H1 (cell line): ENCODE measurements around the gene RNF123. TPM values are rescaled to one million over a fixed set of nuclear protein-coding genes. Genes with fewer than 3 reads are reported as not detected.

Source experiments
- CTCF ChIA-PET: fragments of 300-600 bp; sonication (Branson Sonifier 250); formaldehyde crosslinking; loops from one replicate; lab custom pipeline; 2021; ENCODE audit not compliant: partially characterized antibody; lab: Charles Lee
- POLR2A ChIA-PET: fragments of 300-600 bp; sonication (Branson Sonifier 250); formaldehyde crosslinking; loops from one replicate; lab custom pipeline; 2021; ENCODE audit warnings: inconsistent platforms; ENCODE audit not compliant: partially characterized antibody; lab: Charles Lee
- DNase-seq, 2 experiments: peaks; one replicate each; pipeline versions ENCODE4 v3.0.0 to v3.0.0-alpha.2; 2010 to 2022; ENCODE audit warnings: low spot score in 2 of 2, low read depth in 1 of 2, mixed read lengths in 1 of 2
- FAIRE-seq: peaks from 2 replicates; lab custom pipeline; 2011; peaks lifted over from hg19 to GRCh38; lab: Jason Lieb, UNC
- H2AFZ ChIP-seq: 2 replicates; pipeline ENCODE4 v1.8.1; 2012; ENCODE audit warnings: low read length, inconsistent platforms
- H2AK5ac ChIP-seq: 2 replicates; pipeline ENCODE4 v1.6.1; 2013; ENCODE audit warnings: low read depth, low read length
- H2BK120ac ChIP-seq: replicated peaks from 2 replicates; pipeline ENCODE3; 2013; ENCODE audit warnings: low read depth, low read length, inconsistent platforms
- H2BK12ac ChIP-seq: 2 replicates; pipeline ENCODE4 v1.6.1; 2013; ENCODE audit warnings: low read depth, low read length
- H2BK15ac ChIP-seq: 2 replicates; pipeline ENCODE4 v1.6.1; 2013; ENCODE audit warnings: low read length
- H2BK20ac ChIP-seq: 2 replicates; pipeline ENCODE4 v1.6.1; 2013; ENCODE audit warnings: low read length
- H2BK5ac ChIP-seq: 2 replicates; pipeline ENCODE4 v1.6.1; 2013; ENCODE audit warnings: low read depth, low read length
- H3K14ac ChIP-seq: 2 replicates; pipeline ENCODE4 v1.6.1; 2013; ENCODE audit warnings: inconsistent platforms; ENCODE audit not compliant: insufficient read length
- H3K18ac ChIP-seq: 2 replicates; pipeline ENCODE4 v1.6.1; 2013; ENCODE audit warnings: low read length; ENCODE audit errors: extremely low read depth
- H3K23ac ChIP-seq: 2 replicates; pipeline ENCODE4 v1.6.1; 2013; ENCODE audit warnings: inconsistent platforms; ENCODE audit not compliant: insufficient read length
- H3K23me2 ChIP-seq: 2 replicates; pipeline ENCODE4 v1.6.1; 2013; ENCODE audit warnings: low read depth, low read length
- H3K27ac ChIP-seq: 2 replicates; pipeline ENCODE4 v1.6.1; 2011; ENCODE audit warnings: low read depth, low read length, inconsistent platforms
- H3K27me3 ChIP-seq, 4 experiments: replicated peaks in 1 of 4; 1 replicate in 1 of 4; 2 replicates in 3 of 4; pipeline versions ENCODE4 v1.6.1 to v1.8.1; 2011 to 2013; ENCODE audit warnings: low read length in 3 of 4, mild to moderate bottlenecking in 3 of 4, inconsistent platforms in 2 of 4, mixed read lengths in 2 of 4, moderate library complexity in 1 of 4; ENCODE audit not compliant: control insufficient read depth in 3 of 4, insufficient read depth in 3 of 4; ENCODE audit errors: extremely low read depth in 1 of 4
- H3K36me3 ChIP-seq, 4 experiments: 2 replicates each; pipeline versions ENCODE4 v1.6.1 to v1.8.1; 2011 to 2013; ENCODE audit warnings: mild to moderate bottlenecking in 4 of 4, low read length in 3 of 4, moderate library complexity in 2 of 4, control low read depth in 1 of 4, inconsistent platforms in 1 of 4; ENCODE audit not compliant: insufficient read depth in 4 of 4, control insufficient read depth in 2 of 4
- H3K4ac ChIP-seq: replicated peaks from 2 replicates; pipeline ENCODE3; 2013; ENCODE audit warnings: low read length, low read depth, mixed read lengths, inconsistent platforms; ENCODE audit not compliant: insufficient read length
- H3K4me1 ChIP-seq, 4 experiments: replicated peaks in 1 of 4; 1 replicate in 1 of 4; 2 replicates in 3 of 4; pipeline versions ENCODE4 v1.6.1 to v1.8.1; 2011 to 2013; ENCODE audit warnings: low read length in 3 of 4, inconsistent platforms in 2 of 4, mixed read lengths in 1 of 4; ENCODE audit not compliant: insufficient read depth in 4 of 4, control insufficient read depth in 3 of 4
- H3K4me2 ChIP-seq, 2 experiments: 2 replicates each; pipeline versions ENCODE4 v1.6.1 to v1.8.1; 2011 to 2013; ENCODE audit warnings: low read depth in 2 of 2, low read length in 2 of 2, control low read depth in 1 of 2, inconsistent platforms in 1 of 2, mild to moderate bottlenecking in 1 of 2; ENCODE audit not compliant: insufficient read depth in 1 of 2
- H3K4me3 ChIP-seq, 4 experiments: fragments of 200-600, 300-600 bp in 1 of 4; sonication (generic), shearing (Covaris generic), sonication (Bioruptor Twin) in 1 of 4; 2 replicates each; pipeline versions ENCODE4 v1.5.1 to v1.8.1; 2011 to 2016; ENCODE audit warnings: low read length in 4 of 4, low read depth in 3 of 4, control low read depth in 2 of 4, inconsistent platforms in 2 of 4, mild to moderate bottlenecking in 2 of 4, mixed read lengths in 1 of 4, moderate library complexity in 1 of 4; ENCODE audit not compliant: insufficient read depth in 2 of 4; ENCODE audit errors: extremely low read depth in 1 of 4
- H3K56ac ChIP-seq: replicated peaks from 2 replicates; pipeline ENCODE3; 2013; ENCODE audit warnings: low read depth, mild to moderate bottlenecking, mixed read lengths, low read length, inconsistent platforms; ENCODE audit not compliant: insufficient read length
- H3K79me1 ChIP-seq: 2 replicates; pipeline ENCODE4 v1.6.1; 2013; ENCODE audit warnings: low read depth, low read length, control low read depth
- H3K79me2 ChIP-seq, 2 experiments: 2 replicates each; pipeline versions ENCODE4 v1.6.1 to v1.8.1; 2012 to 2013; ENCODE audit warnings: low read length in 2 of 2, mild to moderate bottlenecking in 2 of 2, inconsistent platforms in 1 of 2; ENCODE audit not compliant: insufficient read depth in 2 of 2, control insufficient read depth in 1 of 2
- H3K9ac ChIP-seq, 4 experiments: replicated peaks in 1 of 4; 1 replicate in 1 of 4; 2 replicates in 3 of 4; pipeline versions ENCODE4 v1.6.1 to v1.8.1; 2011 to 2013; ENCODE audit warnings: low read depth in 3 of 4, low read length in 3 of 4, control low read depth in 2 of 4, mild to moderate bottlenecking in 2 of 4, moderate library complexity in 2 of 4, inconsistent platforms in 1 of 4; ENCODE audit errors: extremely low read depth in 1 of 4
- H3K9me3 ChIP-seq, 2 experiments: 2 replicates each; pipeline versions ENCODE4 v1.6.1 to v1.8.1; 2012 to 2013; ENCODE audit warnings: mild to moderate bottlenecking in 2 of 2, moderate library complexity in 2 of 2, control low read depth in 1 of 2, inconsistent platforms in 1 of 2, low read depth in 1 of 2, low read length in 1 of 2, mixed read lengths in 1 of 2; ENCODE audit not compliant: insufficient read depth in 2 of 2
- H4K20me1 ChIP-seq, 2 experiments: replicated peaks in 1 of 2; 2 replicates each; pipeline versions ENCODE3 to v1.8.1; 2011 to 2013; ENCODE audit warnings: inconsistent platforms in 2 of 2, low read length in 2 of 2, mild to moderate bottlenecking in 1 of 2; ENCODE audit not compliant: insufficient read depth in 2 of 2, control insufficient read depth in 1 of 2
- H4K5ac ChIP-seq: 2 replicates; pipeline ENCODE4 v1.6.1; 2013; ENCODE audit warnings: low read length, low read depth, mixed read lengths, inconsistent platforms; ENCODE audit not compliant: insufficient read length
- H4K8ac ChIP-seq: 2 replicates; pipeline ENCODE4 v1.8.0; 2013; ENCODE audit warnings: mild to moderate bottlenecking, moderate library complexity, low read length, inconsistent platforms; ENCODE audit not compliant: insufficient read depth; ENCODE audit errors: extremely low read depth
- H4K91ac ChIP-seq: replicated peaks from 2 replicates; pipeline ENCODE3; 2013; ENCODE audit warnings: low read length, mixed read lengths, inconsistent platforms; ENCODE audit not compliant: insufficient read length
- CHD2 ChIP-seq: IDR thresholded peaks from 2 replicates; pipeline ENCODE4 v1.6.1; 2012; ENCODE audit warnings: low read length, improper control_type of control experiment
- CREB1 ChIP-seq: IDR thresholded peaks from 2 replicates; pipeline ENCODE4 v1.6.1; 2012; ENCODE audit warnings: inconsistent platforms
- CTCF ChIP-seq, 3 experiments: IDR thresholded peaks; 1 replicate in 2 of 3; 2 replicates in 1 of 3; pipeline versions ENCODE4 v1.5.1 to v1.6.1; 2011; ENCODE audit warnings: low read length in 3 of 3, mild to moderate bottlenecking in 3 of 3, inconsistent platforms in 2 of 3, low read depth in 1 of 3, moderate library complexity in 1 of 3; ENCODE audit not compliant: insufficient read depth in 1 of 3; ENCODE audit errors: control extremely low read depth in 1 of 3
- GABPA ChIP-seq: IDR thresholded peaks from 2 replicates; pipeline ENCODE4 v1.6.1; 2011; ENCODE audit warnings: mild to moderate bottlenecking, low read length, moderate library complexity, borderline replicate concordance; ENCODE audit not compliant: insufficient read depth
- JUND ChIP-seq: IDR thresholded peaks from 2 replicates; pipeline ENCODE4 v1.6.1; 2011; ENCODE audit warnings: mild to moderate bottlenecking, improper control_type of control experiment, low read length
- KDM1A ChIP-seq: fragments of 200-600, 300-600 bp; sonication (generic); IDR thresholded peaks from 2 replicates; pipeline ENCODE4 v1.7.1; 2016; ENCODE audit warnings: mild to moderate bottlenecking, low read length, borderline replicate concordance
- MAX ChIP-seq: IDR thresholded peaks from 2 replicates; pipeline ENCODE4 v1.6.1; 2012; ENCODE audit warnings: inconsistent platforms
- NANOG ChIP-seq: IDR thresholded peaks from 2 replicates; pipeline ENCODE4 v1.6.1; 2011; ENCODE audit warnings: low read length, low read depth, mild to moderate bottlenecking, inconsistent platforms; ENCODE audit not compliant: insufficient read depth, poor library complexity, severe bottlenecking
- SAP30 ChIP-seq: fragments of 300-600 bp; sonication (generic); IDR thresholded peaks from 2 replicates; pipeline ENCODE4 v1.7.1; 2012; ENCODE audit warnings: low read length, moderate library complexity, mild to moderate bottlenecking, inconsistent platforms; ENCODE audit not compliant: insufficient read depth, insufficient replicate concordance
- WGBS, 2 experiments: shearing (Covaris generic) in 1 of 2; methylation state at CpG; one replicate each; pipeline versions ENCODE4 v1.1.6 to v1.1.7; 2013 to 2015; ENCODE audit warnings: low lambda C conversion rate in 2 of 2, mixed read lengths in 2 of 2, inconsistent platforms in 1 of 2, low coverage in 1 of 2, missing lambda C conversion rate in 1 of 2; ENCODE audit not compliant: insufficient replicate concordance in 2 of 2, insufficient coverage in 1 of 2, insufficient read length in 1 of 2; ENCODE audit errors: extremely low coverage in 1 of 2, missing lambda C conversion rate in 1 of 2; 5-methylcytosine and 5-hydroxymethylcytosine counted together
- polyA plus RNA-seq, 7 experiments: library from polyadenylated mRNA; depleted of rRNA in 3 of 7; stranded (reverse) in 5 of 7; unstranded in 2 of 7; fragments of >200 nt in 5 of 7; fragments of 200-250 nt in 2 of 7; gene quantifications; 1 replicate in 5 of 7; 2 replicates in 1 of 7; 4 replicates in 1 of 7; pipeline versions ENCODE4 v1.2.1 to v1.2.3, GENCODE V29; 2011 to 2013; ENCODE audit warnings: missing spikeins in 2 of 7, mixed read lengths in 2 of 7
- total RNA-seq: library from RNA; stranded (reverse); fragmentation: NEBNext Ultra II Directional; extraction: Animal tissue kit (Norgen Biotek cat#: 25700); gene quantifications from 2 replicates; pipeline ENCODE4 v1.2.1, GENCODE V29; 2021

The RNF123 gene
- total and polyA plus RNA-seq, 2 of the 8 experiments (the other 6 are each of a cell fraction or from before 2014, with no cell fraction given) = 30.5 to 57.7 TPM

- ChIA-PET CTCF (interaction anchor here (0.6 to 1.9 kb wide), 5 partner anchors 9 to 161 kb away, joined by 3 to 4 read pairs (median 3); no protein-coding TSS in a partner anchor), POLR2A (interaction anchor here (2.2 kb wide), 1 partner anchor 23 kb away, joined by 6 read pairs; no protein-coding TSS in a partner anchor)
- Histone ChIP-seq H4K5ac (no peak overlapping the region), H3K79me2 (peaks cover 0 to 34% of the 10 kb centered on the region in 2 experiments; a peak in 2 of 4 replicates), H3K27ac (no peak overlapping the region), H3K14ac (no peak overlapping the region), H4K91ac (no peak overlapping the region), H3K23ac (no peak overlapping the region), H3K9ac (no peak overlapping the region), H2AFZ (no peak overlapping the region), H3K36me3 (peaks cover 0 to 6% (median 3%) of the 10 kb centered on the region in 4 experiments; a peak in 4 of 8 replicates), H2BK20ac (no peak overlapping the region), H2AK5ac (no peak overlapping the region), H3K9me3 (no peaks in the 10 kb centered on the region), H2BK12ac (no peak overlapping the region), H3K4ac (no peak overlapping the region), H2BK15ac (no peak overlapping the region), H3K4me3 (no peak overlapping the region), H3K4me1 (no peaks in the 10 kb centered on the region), H3K56ac (no peak overlapping the region), H3K79me1 (peaks cover 4% of the 10 kb centered on the region; the same call in 1 of the 2 replicates), H3K27me3 (no peaks in the 10 kb centered on the region), H2BK5ac (no peak overlapping the region), H4K20me1 (peaks cover 0 to 9% of the 10 kb centered on the region in 2 experiments), H3K23me2 (no peaks in the 10 kb centered on the region), H3K4me2 (no peak overlapping the region), H2BK120ac (no peak overlapping the region), H3K18ac (no peak overlapping the region), H4K8ac (no peak overlapping the region)
- DNase-seq (no peak), FAIRE-seq (no peak)
- WGBS, 2 experiments = 95% methylated on average over 4 of the region's 4 CpGs; no CpG with 5 or more reads in 1 of the 2 experiments
- TF ChIP-seq CHD2 (no peak), MAX (no peak), SAP30 (no peak), NANOG (no peak), JUND (no peak), CTCF (IDR thresholded peaks at IDR 0.05; ENCODE audit: control extremely low read depth in 1 of 3, insufficient read depth in 1 of 3, low read depth in 1 of 3, low read length in 3 of 3) (no peak), GABPA (no peak), KDM1A (no peak), CREB1 (no peak)
Observed at GRCh38 chr3:49750056-49750455, 60.7 kb downstream of the RNF123 start.
